Measurements from ENCODE around the gene SPOUT1.
A peak's percentile ranks its signal among the peaks of the same experiment; 100 is the strongest.
"Not testable (repeated sequence)": the region's sequence is repeated elsewhere in the genome, so short reads cannot be mapped to it uniquely, and the experiment has no call there.

Gene SPOUT1

DNA sequence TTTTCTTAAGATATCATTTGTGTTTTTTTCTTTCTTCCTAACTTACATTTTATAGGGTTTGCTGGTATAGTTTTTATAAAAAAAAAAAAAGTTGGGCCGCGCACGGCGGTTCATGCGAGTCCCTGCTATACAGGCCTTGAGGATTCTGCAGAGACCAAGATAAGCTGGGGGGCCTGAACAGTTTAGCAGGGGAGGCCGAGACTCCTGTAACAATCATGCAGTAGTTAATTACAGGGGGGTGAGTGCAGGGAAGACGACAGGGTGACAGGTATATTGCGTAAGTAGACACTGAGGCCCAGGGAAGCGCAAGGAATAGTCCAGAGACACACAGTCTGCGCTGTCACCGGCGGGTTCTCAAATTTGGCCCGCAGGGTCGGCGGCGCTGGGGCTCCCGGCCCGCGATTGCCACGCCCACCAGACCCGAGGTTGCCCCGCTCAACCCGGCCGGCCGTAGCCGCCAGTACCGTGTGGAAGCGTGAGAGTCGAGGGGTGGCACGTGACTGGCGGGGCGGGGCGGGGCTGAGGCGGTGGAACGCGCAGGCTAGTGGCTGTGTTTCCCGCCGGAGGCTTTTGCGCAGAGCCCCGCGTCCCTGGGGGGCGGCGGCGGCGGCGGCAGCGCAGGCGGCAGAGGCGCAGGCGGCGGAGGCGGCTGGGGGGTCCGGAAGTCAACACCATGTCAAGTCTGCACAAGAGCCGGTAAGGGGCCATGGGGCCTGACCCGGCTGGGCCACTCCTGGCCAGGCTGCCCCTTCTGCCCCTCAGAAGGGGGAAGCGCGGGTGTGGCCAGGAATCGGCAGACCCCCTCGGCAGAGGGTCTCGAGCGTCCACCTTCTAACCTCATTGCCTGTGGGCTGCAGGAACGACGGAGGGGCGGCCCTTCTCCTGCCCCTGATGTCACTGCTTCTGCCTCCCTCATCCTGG lies 42.7 kb downstream of the SPOUT1 start, which contains the start of gene TBC1D13:
TBC1D13 (plus strand) TSS at position 573 of the 921 bp plus-strand sequence; CDS start at position 674, 101 bp downstream.
- TF ChIP-seq, protein P1, sequence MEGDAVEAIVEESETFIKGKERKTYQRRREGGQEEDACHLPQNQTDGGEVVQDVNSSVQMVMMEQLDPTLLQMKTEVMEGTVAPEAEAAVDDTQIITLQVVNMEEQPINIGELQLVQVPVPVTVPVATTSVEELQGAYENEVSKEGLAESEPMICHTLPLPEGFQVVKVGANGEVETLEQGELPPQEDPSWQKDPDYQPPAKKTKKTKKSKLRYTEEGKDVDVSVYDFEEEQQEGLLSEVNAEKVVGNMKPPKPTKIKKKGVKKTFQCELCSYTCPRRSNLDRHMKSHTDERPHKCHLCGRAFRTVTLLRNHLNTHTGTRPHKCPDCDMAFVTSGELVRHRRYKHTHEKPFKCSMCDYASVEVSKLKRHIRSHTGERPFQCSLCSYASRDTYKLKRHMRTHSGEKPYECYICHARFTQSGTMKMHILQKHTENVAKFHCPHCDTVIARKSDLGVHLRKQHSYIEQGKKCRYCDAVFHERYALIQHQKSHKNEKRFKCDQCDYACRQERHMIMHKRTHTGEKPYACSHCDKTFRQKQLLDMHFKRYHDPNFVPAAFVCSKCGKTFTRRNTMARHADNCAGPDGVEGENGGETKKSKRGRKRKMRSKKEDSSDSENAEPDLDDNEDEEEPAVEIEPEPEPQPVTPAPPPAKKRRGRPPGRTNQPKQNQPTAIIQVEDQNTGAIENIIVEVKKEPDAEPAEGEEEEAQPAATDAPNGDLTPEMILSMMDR (IDR thresholded peaks at IDR 0.05; ENCODE audit: insufficient read depth, low read length, poor library complexity, severe bottlenecking) = no peak
- peaks cover 8% of the 10 kb centered on the region for H3K36me3 ChIP-seq (ENCODE audit: control insufficient read depth, insufficient read depth, low read length)
- DNase-seq (ENCODE audit: extremely low read depth, insufficient read length) = peak; percentile 90

DNA sequence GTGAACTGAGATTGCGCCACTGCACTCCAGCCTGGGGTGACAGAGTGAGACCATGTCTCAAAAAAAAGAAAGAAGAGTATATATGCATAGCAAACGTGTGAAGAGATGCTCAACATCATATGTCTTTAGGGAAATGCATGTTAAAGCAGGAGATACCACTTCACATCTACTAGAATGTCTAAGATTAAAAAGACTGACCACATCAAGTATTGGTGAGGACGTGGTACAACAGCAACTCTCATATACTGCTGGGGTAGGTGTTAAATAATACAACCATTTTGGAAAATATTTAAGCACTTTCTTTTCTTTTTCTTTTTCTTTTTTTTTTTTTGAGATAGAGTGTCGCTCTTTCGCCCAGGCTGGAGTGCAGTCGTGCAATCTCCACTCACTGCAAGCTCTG lies 44.2 kb downstream of the SPOUT1 start:
- DNase-seq (ENCODE audit: extremely low read depth, insufficient read length) = no peak
- no peak overlapping the region for H3K4me3 ChIP-seq (replicated peaks; ENCODE audit: low read depth, low read length)
- no peaks in the 10 kb centered on the region for H3K27me3 ChIP-seq (replicated peaks; ENCODE audit: control insufficient read depth, insufficient read depth, low read length)
- TF ChIP-seq, protein P1 (IDR thresholded peaks at IDR 0.05; ENCODE audit: insufficient read depth, low read length, poor library complexity, severe bottlenecking) = no peak
- H3K36me3 ChIP-seq (ENCODE audit: control insufficient read depth, insufficient read depth, low read length) = peaks cover under 1% of the 10 kb centered on the region; the same call in 1 of the 2 replicates

More for the DNA sequence above, 42.7 kb downstream of the SPOUT1 start, which contains the start of gene TBC1D13:
- Histone ChIP-seq H3K4me3 (replicated peaks; ENCODE audit: low read depth, low read length) (peak within 1 kb of the TSS; percentile 100), H3K27me3 (replicated peaks; ENCODE audit: control insufficient read depth, insufficient read depth, low read length) (no peaks in the 10 kb centered on the region)

DNA sequence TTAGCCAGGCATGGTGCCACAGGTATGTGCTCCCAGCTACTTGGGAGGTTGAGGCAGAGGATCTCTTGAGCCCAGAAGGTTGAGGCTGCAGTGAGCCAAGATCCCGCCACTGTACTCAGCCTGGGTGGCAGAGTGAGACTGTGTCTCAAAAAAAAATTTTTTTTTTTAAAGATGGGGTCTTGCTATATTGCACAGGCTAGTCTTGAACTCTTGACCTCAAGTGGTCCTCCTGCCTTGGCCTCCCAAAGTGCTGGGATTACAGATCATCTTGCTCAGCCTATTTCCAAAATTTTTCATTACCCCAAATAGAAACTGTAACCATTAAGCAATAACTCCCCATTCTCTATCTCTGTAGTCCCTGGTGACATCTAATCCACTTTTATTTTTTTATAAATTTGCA lies 46.9 kb downstream of the SPOUT1 start:
- TF ChIP-seq, protein P1 (IDR thresholded peaks at IDR 0.05; ENCODE audit: insufficient read depth, low read length, poor library complexity, severe bottlenecking) = no peak
- no peaks in the 10 kb centered on the region for H3K27me3 ChIP-seq (replicated peaks; ENCODE audit: control insufficient read depth, insufficient read depth, low read length)
- no peak for DNase-seq (ENCODE audit: extremely low read depth, insufficient read length)
- H3K36me3 ChIP-seq (ENCODE audit: control insufficient read depth, insufficient read depth, low read length) = no peaks in the 10 kb centered on the region
- no peak overlapping the region for H3K4me3 ChIP-seq (replicated peaks; ENCODE audit: low read depth, low read length)

DNA sequence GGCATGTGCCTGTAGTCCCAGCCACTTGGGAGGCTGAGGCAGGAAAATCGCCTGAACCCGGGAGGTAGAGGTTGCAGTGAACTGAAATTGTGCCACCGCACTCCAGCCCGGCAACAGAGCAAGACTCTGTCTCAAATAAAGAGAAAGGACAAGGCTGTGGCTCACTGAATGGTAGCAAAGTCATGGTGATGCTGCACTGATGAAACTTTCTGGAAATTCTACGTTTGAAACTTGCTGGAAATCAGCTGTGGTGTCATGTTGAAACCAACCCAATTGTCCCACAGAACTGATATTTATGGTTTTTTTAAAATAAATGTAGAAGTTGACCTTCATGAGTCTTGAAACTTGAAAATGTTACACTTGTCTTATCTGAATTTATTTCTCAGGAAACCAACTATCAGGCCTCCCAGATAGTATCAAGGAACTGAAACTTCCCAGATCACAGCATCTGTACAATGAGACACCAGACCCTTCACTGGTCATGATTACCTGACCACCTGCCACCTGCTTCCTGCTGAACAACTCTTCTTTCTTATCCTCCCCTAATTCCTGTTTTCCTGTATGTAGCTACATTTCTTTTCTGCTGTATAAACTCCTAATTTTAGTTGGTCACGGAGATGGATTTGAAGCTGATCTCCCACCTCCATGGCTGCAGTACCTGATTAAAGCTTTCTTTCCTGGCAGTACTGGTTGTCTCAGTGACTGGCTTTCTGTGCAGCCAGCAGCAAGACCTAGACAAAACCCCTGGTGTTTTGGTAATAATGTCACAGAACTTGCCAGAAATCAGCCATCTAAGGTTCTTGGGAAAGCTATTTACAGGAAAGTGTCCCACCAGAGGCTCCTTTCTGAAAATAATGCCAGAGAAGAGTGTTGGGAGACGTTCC lies 48.2 kb downstream of the SPOUT1 start:
- Histone ChIP-seq H3K36me3 (ENCODE audit: control insufficient read depth, insufficient read depth, low read length) (no peaks in the 10 kb centered on the region), H3K27me3 (replicated peaks; ENCODE audit: control insufficient read depth, insufficient read depth, low read length) (no peaks in the 10 kb centered on the region), H3K4me3 (replicated peaks; ENCODE audit: low read depth, low read length) (no peak overlapping the region)
- no peak for DNase-seq (ENCODE audit: extremely low read depth, insufficient read length)
- TF ChIP-seq, protein P1 (IDR thresholded peaks at IDR 0.05; ENCODE audit: insufficient read depth, low read length, poor library complexity, severe bottlenecking) = no peak

DNA sequence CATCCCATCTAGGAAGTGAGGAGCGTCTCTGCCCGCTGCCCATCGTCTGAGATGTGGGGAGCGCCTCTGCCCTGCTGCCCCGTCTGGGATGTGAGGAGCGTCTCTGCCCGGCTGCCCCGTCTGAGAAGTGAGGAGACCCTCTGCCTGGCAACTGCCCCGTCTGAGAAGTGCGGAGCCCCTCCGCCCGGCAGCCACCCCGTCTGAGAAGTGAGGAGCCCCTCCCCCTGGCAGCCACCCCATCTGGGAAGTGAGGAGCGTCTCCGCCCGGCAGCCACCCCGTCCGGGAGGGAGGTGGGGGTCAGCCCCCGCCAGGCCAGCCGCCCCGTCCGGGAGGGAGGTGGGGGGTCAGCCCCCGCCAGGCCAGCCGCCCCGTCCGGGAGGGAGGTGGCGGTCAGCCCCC lies 49.5 kb downstream of the SPOUT1 start:
- not testable (repeated sequence) for H3K27me3 ChIP-seq (replicated peaks; ENCODE audit: control insufficient read depth, insufficient read depth, low read length); DNase-seq (ENCODE audit: extremely low read depth, insufficient read length)

More for the DNA sequence above, 49.5 kb downstream of the SPOUT1 start:
- H3K36me3 ChIP-seq (ENCODE audit: control insufficient read depth, insufficient read depth, low read length); H3K4me3 ChIP-seq (replicated peaks; ENCODE audit: low read depth, low read length): not testable (repeated sequence)

Measured in GM06990 (cell line).